KMS-11 (cell line): ENCODE measurements around the gene TLR2.

Experiments used
- H2AFZ ChIP-seq: fragments of 200-600 bp; sonication (generic); 2 replicates; pipeline ENCODE4 v1.6.1; 2016; ENCODE audit warnings: antibody characterized with exemption, mixed run types, low read depth
- H3K27ac ChIP-seq: fragments of 200-600 bp; sonication (generic); 2 replicates; pipeline ENCODE4 v1.6.1; 2016; ENCODE audit warnings: mild to moderate bottlenecking, mixed run types
- H3K27me3 ChIP-seq: fragments of 200-600 bp; sonication (generic); 2 replicates; pipeline ENCODE4 v1.6.1; 2017; ENCODE audit warnings: mild to moderate bottlenecking, low read depth, mixed run types, moderate library complexity; ENCODE audit not compliant: insufficient read depth
- H3K36me3 ChIP-seq: fragments of 200-600 bp; sonication (generic); 2 replicates; pipeline ENCODE4 v1.6.1; 2017; ENCODE audit warnings: mild to moderate bottlenecking, mixed run types; ENCODE audit not compliant: insufficient read depth
- H3K4me1 ChIP-seq: fragments of 200-600 bp; sonication (generic); 2 replicates; pipeline ENCODE4 v1.6.1; 2016; ENCODE audit warnings: mild to moderate bottlenecking, low read depth, mixed run types; ENCODE audit not compliant: poor library complexity, severe bottlenecking
- H3K4me2 ChIP-seq: fragments of 200-600 bp; sonication (generic); 2 replicates; pipeline ENCODE4 v1.7.0; 2016; ENCODE audit warnings: mild to moderate bottlenecking, mixed run types
- H3K4me3 ChIP-seq: fragments of 200-600 bp; sonication (generic); IDR thresholded peaks from 2 replicates; pipeline ENCODE4 v1.6.1; 2017; ENCODE audit warnings: low read depth, low read length, mixed read lengths; ENCODE audit not compliant: insufficient read depth
- H3K79me2 ChIP-seq: fragments of 200-600 bp; sonication (generic); 2 replicates; pipeline ENCODE4 v1.6.1; 2016; ENCODE audit warnings: low read depth, mixed run types; ENCODE audit not compliant: insufficient read depth
- H3K9ac ChIP-seq: fragments of 200-600 bp; sonication (generic); 2 replicates; pipeline ENCODE4 v1.6.1; 2016; ENCODE audit warnings: mild to moderate bottlenecking, mixed run types
- H4K20me1 ChIP-seq: fragments of 200-600 bp; sonication (generic); 2 replicates; pipeline ENCODE4 v1.6.1; 2016; ENCODE audit warnings: mild to moderate bottlenecking, mixed run types; ENCODE audit not compliant: insufficient read depth
- TF ChIP-seq, protein P1 (sequence below): fragments of 200-600 bp; sonication (generic); conservative IDR thresholded peaks from 2 replicates; pipeline ENCODE4 v1.6.1; 2017; ENCODE audit warnings: low read depth, mild to moderate bottlenecking, antibody characterized with exemption, low read length, moderate library complexity, mixed read lengths

Gene TLR2, protein sequence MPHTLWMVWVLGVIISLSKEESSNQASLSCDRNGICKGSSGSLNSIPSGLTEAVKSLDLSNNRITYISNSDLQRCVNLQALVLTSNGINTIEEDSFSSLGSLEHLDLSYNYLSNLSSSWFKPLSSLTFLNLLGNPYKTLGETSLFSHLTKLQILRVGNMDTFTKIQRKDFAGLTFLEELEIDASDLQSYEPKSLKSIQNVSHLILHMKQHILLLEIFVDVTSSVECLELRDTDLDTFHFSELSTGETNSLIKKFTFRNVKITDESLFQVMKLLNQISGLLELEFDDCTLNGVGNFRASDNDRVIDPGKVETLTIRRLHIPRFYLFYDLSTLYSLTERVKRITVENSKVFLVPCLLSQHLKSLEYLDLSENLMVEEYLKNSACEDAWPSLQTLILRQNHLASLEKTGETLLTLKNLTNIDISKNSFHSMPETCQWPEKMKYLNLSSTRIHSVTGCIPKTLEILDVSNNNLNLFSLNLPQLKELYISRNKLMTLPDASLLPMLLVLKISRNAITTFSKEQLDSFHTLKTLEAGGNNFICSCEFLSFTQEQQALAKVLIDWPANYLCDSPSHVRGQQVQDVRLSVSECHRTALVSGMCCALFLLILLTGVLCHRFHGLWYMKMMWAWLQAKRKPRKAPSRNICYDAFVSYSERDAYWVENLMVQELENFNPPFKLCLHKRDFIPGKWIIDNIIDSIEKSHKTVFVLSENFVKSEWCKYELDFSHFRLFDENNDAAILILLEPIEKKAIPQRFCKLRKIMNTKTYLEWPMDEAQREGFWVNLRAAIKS

DNA sequence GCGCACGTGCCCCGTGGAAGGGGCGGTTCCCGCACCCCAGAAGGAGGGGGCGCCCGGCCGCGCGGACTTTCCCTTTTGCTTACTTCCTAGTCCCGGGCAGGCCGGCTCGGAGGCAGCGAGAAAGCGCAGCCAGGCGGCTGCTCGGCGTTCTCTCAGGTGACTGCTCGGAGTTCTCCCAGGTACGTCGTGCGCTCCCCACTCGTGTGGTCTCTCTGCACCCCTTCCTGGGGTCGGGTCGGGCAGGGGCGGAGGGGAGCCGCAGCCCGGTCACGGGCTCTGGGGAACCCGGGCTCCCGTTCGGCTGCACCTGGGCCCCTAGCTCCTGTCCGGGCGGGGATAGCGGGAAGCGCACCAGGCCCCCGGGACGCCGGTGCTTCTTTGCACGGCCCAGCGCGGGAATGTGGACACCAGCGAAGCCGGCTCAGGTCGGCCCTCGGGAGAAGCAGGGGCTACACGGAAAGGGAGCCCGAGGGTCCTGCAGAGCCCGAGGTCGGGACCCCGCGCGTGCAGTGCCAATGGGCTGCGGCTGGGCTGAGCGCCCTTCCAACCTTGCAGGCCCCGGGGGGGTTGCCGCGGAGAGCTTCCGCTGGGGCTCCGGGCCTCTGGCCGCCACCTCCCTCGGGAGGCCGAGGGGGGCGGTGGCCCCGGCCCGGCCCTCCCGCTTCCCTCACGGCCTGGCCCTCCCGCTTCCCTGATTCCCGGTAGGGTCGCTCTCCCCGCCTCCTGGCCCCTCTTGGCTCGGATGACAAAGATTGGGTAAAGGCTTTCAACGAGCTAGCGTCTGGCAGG is at the start of gene TLR2:
Gene TLR2, plus strand, starts transcription at position 99 of the 789 bp plus-strand sequence. CDS start 18,628 bp downstream, outside the sequence.
- Histone ChIP-seq H2AFZ (no peak within 1 kb of the TSS), H3K27ac (no peak within 1 kb of the TSS), H3K4me1 (no peaks in the 10 kb centered on the region), H3K36me3 (no peaks in the 10 kb centered on the region), H3K4me2 (no peak within 1 kb of the TSS), H3K4me3 (no peak within 1 kb of the TSS), H3K9ac (no peak within 1 kb of the TSS), H4K20me1 (no peaks in the 10 kb centered on the region), H3K27me3 (no peaks in the 10 kb centered on the region; the same call in 1 of the 2 replicates), H3K79me2 (no peaks in the 10 kb centered on the region)
- TF ChIP-seq, protein P1, sequence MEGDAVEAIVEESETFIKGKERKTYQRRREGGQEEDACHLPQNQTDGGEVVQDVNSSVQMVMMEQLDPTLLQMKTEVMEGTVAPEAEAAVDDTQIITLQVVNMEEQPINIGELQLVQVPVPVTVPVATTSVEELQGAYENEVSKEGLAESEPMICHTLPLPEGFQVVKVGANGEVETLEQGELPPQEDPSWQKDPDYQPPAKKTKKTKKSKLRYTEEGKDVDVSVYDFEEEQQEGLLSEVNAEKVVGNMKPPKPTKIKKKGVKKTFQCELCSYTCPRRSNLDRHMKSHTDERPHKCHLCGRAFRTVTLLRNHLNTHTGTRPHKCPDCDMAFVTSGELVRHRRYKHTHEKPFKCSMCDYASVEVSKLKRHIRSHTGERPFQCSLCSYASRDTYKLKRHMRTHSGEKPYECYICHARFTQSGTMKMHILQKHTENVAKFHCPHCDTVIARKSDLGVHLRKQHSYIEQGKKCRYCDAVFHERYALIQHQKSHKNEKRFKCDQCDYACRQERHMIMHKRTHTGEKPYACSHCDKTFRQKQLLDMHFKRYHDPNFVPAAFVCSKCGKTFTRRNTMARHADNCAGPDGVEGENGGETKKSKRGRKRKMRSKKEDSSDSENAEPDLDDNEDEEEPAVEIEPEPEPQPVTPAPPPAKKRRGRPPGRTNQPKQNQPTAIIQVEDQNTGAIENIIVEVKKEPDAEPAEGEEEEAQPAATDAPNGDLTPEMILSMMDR, result no peak

DNA sequence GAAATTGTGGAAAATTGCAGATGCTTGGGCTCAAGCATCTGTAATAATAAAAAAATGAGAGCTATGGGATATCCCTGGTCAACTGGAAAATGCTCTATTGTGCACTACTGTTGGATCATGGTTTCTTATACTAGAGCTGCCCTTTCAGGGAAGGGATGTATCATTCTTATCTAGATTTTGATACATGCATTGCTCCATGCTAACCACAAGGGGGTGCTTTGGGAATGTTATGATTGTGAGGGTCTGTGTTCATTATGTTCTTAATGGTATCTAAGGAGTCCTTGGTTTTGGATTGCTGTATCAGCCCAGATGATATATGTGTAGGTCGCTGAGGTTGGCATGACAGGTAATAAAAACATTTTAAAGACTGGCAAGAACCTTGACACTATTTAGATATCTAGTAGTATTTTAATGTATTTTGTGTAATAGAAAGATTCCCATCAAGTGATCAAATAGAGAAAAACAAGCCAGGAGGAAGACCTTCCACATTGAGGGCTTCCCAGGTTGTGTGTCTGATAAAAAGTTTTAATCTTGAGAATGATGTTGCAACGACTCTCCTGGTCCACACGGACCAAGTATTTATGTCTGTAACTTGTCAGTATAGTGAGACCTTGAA is 49.2 kb upstream of the TLR2 start:
- Histone ChIP-seq H3K4me2 (no peak overlapping the region), H3K4me3 (no peak overlapping the region), H3K79me2 (no peaks in the 10 kb centered on the region), H3K9ac (no peak overlapping the region), H3K27me3 (no peaks in the 10 kb centered on the region), H3K36me3 (no peaks in the 10 kb centered on the region), H3K4me1 (no peaks in the 10 kb centered on the region), H2AFZ (no peak overlapping the region), H4K20me1 (no peaks in the 10 kb centered on the region), H3K27ac (no peak overlapping the region)
- TF ChIP-seq, protein P1, result peak; percentile 80

DNA sequence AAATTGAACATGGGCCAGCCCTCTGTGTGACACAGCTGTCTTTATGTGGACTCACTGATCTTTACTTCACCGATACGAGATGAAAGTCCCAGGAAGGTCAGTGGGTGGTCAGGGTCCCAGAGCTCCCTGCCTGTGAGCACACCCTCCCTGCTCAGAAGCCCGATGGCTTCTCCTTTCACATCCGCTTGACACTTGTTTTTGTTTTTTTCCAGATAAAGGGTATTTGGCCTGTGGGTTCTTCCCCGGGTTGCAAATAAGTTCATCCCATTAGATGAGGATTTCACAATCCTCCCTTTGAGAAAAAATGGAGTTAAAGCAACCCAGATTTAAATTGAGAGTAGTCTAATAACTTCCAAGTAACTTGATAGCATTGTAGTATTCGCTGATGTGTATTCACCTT is 48.2 kb upstream of the TLR2 start:
- Histone ChIP-seq H3K4me3 (no peak overlapping the region), H3K79me2 (no peaks in the 10 kb centered on the region), H3K9ac (no peak overlapping the region), H3K27ac (no peak overlapping the region), H2AFZ (no peak overlapping the region), H3K27me3 (no peaks in the 10 kb centered on the region), H3K4me2 (no peak overlapping the region), H4K20me1 (no peaks in the 10 kb centered on the region), H3K4me1 (no peaks in the 10 kb centered on the region), H3K36me3 (no peaks in the 10 kb centered on the region)
- TF ChIP-seq, protein P1, result no peak

DNA sequence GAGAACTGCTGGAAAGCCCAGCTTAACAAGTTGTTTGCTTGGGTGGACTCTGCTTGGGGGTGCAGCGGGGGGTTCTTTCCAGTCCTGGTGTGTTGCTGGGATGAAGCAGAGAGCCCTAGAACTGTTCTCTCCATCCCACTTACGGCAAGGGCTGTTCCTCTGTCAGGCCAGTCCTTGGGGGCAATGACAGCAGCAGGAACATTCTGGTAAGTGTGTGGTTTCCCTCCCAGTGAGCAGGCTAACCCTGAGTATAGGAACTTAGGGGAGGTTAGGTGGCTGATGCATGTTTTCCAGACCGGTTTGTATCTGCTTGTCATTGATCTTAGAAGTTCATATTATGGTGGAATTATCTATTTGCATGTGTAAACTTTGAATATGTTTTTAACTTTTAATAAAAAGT is 46.9 kb upstream of the TLR2 start:
- Histone ChIP-seq H4K20me1 (no peaks in the 10 kb centered on the region), H3K9ac (no peak overlapping the region), H2AFZ (no peak overlapping the region), H3K79me2 (no peaks in the 10 kb centered on the region), H3K27me3 (no peaks in the 10 kb centered on the region), H3K4me3 (no peak overlapping the region), H3K4me2 (no peak overlapping the region), H3K4me1 (no peaks in the 10 kb centered on the region), H3K27ac (no peak overlapping the region), H3K36me3 (no peaks in the 10 kb centered on the region)
- TF ChIP-seq, protein P1, result no peak
